Upper lobe of right lung (tissue), 1 donor: ENCODE results near the gene OTOG. TPM values are rescaled to one million over a fixed set of nuclear protein-coding genes. Genes with fewer than 3 reads are reported as not detected.

Source experiments
- ATAC-seq: fragments of 200-7000 bp; cut with Tn5 transposase; one replicate; pipeline ENCODE4 v1.9.1; 2020; ENCODE audit warnings: mild to moderate bottlenecking, moderate library complexity
- DNase-seq: peaks from one replicate; pipeline ENCODE4 v3.0.0-alpha.2; 2020
- H3K27ac ChIP-seq: fragments of 200-600 bp; one replicate; pipeline ENCODE4 v1.8.0; 2022
- H3K27me3 ChIP-seq: fragments of 200-600 bp; one replicate; pipeline ENCODE4 v1.8.0; 2022; ENCODE audit warnings: mild to moderate bottlenecking
- H3K36me3 ChIP-seq: fragments of 200-600 bp; one replicate; pipeline ENCODE4 v1.8.0; 2022
- H3K4me1 ChIP-seq: fragments of 200-600 bp; one replicate; pipeline ENCODE4 v1.8.0; 2022
- H3K4me3 ChIP-seq: fragments of 200-600 bp; one replicate; pipeline ENCODE4 v1.8.0; 2022; ENCODE audit warnings: mild to moderate bottlenecking
- H3K9me3 ChIP-seq: fragments of 200-600 bp; one replicate; pipeline ENCODE4 v1.8.0; 2022
- CTCF ChIP-seq: fragments of 200-600 bp; IDR thresholded peaks from one replicate; pipeline ENCODE4 v1.8.0; 2022; ENCODE audit warnings: antibody characterized with exemption
- intact Hi-C: fragments of 100-400 bp; cut with DNase I; formaldehyde crosslinking; loops from one replicate; pipeline ENCODE4 v1.11.0; 2022
- total RNA-seq: library from RNA; stranded (reverse); fragmentation: NEBNext Ultra II Directional; extraction: Animal tissue kit (Norgen Biotek cat#: 25700); gene quantifications from one replicate; pipeline ENCODE4 v1.2.1, GENCODE V29; 2021
- donor health status: DM: no; HTN: yes; CAD: no; lungs with severe emphysema.

Gene OTOG
- total RNA-seq, 1 donor from 2014 or later, result not detected

GRCh38 chr11:17595526-17596309 is 48.7 kb downstream of the OTOG start:
- DNase-seq, result no peak
- no peaks in the 10 kb centered on the region for H3K27me3 ChIP-seq
- ATAC-seq, result no peak

GRCh38 chr11:17596310-17596669 is 49.2 kb downstream of the OTOG start:
- Histone ChIP-seq H3K27me3 (no peaks in the 10 kb centered on the region), H3K4me1 (no peaks in the 10 kb centered on the region), H3K9me3 (no peaks in the 10 kb centered on the region), H3K27ac (no peak overlapping the region), H3K4me3 (no peak overlapping the region), H3K36me3 (no peaks in the 10 kb centered on the region)
- intact Hi-C loops, result no loop called here
- no peak for TF ChIP-seq CTCF
- ATAC-seq, result no peak
- DNase-seq, result no peak

More at GRCh38 chr11:17595526-17596309, 48.7 kb downstream of the OTOG start:
- no peaks in the 10 kb centered on the region for H3K9me3 ChIP-seq
- no peak overlapping the region for H3K27ac ChIP-seq
- intact Hi-C loops, result no loop called here
- H3K4me3 ChIP-seq, result no peak overlapping the region
- H3K36me3 ChIP-seq, result no peaks in the 10 kb centered on the region
- TF ChIP-seq CTCF, result no peak
- no peaks in the 10 kb centered on the region for H3K4me1 ChIP-seq

GRCh38 chr11:17596711-17597110 is 49.7 kb downstream of the OTOG start:
- intact Hi-C loops, result no loop called here
- no peaks in the 10 kb centered on the region for H3K36me3 ChIP-seq

GRCh38 chr11:17597770-17598169 is 50.7 kb downstream of the OTOG start:
- intact Hi-C loops, result no loop called here
- no peak for ATAC-seq
- TF ChIP-seq CTCF, result no peak
- Histone ChIP-seq H3K27ac (no peak overlapping the region), H3K4me1 (no peaks in the 10 kb centered on the region), H3K4me3 (no peak overlapping the region), H3K9me3 (no peaks in the 10 kb centered on the region), H3K27me3 (no peaks in the 10 kb centered on the region), H3K36me3 (no peaks in the 10 kb centered on the region)
- no peak for DNase-seq

More at GRCh38 chr11:17596711-17597110, 49.7 kb downstream of the OTOG start:
- Histone ChIP-seq H3K4me3 (no peak overlapping the region), H3K4me1 (no peaks in the 10 kb centered on the region), H3K27ac (no peak overlapping the region), H3K27me3 (no peaks in the 10 kb centered on the region), H3K9me3 (no peaks in the 10 kb centered on the region)
- TF ChIP-seq CTCF, result no peak
- DNase-seq (peak; percentile 53), ATAC-seq (no peak)

- peak; percentile 92 for TF ChIP-seq CTCF
- H3K27me3 ChIP-seq, result no peaks in the 10 kb centered on the region
- no peaks in the 10 kb centered on the region for H3K9me3 ChIP-seq
- H3K36me3 ChIP-seq, result no peaks in the 10 kb centered on the region
- intact Hi-C loops, result no loop called here
- no peak overlapping the region for H3K4me3 ChIP-seq
- DNase-seq (peak; percentile 81), ATAC-seq (peak; percentile 83)
- no peak overlapping the region for H3K27ac ChIP-seq
- no peaks in the 10 kb centered on the region for H3K4me1 ChIP-seq
Measured at GRCh38 chr11:17598700-17599459, 51.8 kb downstream of the OTOG start.
